ENCODE results near the gene RINL.

Gene RINL

DNA sequence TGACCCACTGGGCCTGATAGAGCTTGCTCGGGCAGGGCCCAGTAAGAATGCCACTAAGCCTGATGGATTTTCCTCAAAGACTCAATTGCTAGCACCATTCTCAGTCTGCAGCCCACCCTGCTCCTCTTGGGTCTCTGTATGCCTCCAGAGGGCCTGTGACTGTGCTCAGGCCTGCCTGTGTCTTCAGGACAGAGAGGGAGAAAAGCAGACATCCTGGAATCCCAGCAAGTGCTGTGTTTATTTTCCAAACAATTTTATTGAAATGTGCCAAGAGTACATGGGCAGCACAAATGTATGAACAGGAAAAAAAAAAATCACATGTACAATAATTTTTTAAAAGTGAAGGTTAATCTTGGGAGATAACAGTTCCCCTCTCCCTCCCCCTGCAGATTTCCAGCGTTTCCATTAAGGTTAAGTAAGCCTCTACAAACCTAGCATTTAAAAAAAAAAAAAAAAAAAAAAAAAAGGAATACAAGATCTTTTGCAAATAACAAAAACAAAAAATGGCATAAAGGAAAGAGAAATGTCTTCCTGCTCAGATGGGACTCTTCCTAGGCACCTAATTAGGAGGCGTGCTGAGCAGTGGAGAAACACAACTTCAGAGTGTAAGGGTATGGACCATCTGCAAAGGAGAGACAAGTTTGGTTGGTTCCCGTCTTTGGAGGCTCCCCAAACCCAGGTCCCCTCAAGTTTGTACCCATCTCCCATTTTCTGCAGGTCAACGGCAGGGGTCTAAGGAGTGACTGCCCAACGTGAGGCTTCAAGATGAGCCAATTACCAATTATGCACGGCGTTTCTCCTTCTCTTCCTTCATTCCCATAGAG is 41.7 kb downstream of the RINL start:
- Histone ChIP-seq H3K79me2 (no peaks in the 10 kb centered on the region), H3K36me3 (ENCODE audit: control insufficient read depth, insufficient read depth, low read length) (no peaks in the 10 kb centered on the region), H3K9me3 (ENCODE audit: control insufficient read depth, low read length) (no peaks in the 10 kb centered on the region), H3K4me3 (ENCODE audit: low read depth, low read length) (no peak overlapping the region), H2AFZ (no peak overlapping the region), H3K4me1 (peaks cover 9% of the 10 kb centered on the region), H3K27me3 (ENCODE audit: control insufficient read depth, insufficient read depth, low read length) (no peaks in the 10 kb centered on the region), H3K27ac (peak overlapping the region; percentile 33), H3K4me2 (ENCODE audit: low read length) (no peak overlapping the region), H3K9ac (no peak overlapping the region)
- TF ChIP-seq, protein P1, sequence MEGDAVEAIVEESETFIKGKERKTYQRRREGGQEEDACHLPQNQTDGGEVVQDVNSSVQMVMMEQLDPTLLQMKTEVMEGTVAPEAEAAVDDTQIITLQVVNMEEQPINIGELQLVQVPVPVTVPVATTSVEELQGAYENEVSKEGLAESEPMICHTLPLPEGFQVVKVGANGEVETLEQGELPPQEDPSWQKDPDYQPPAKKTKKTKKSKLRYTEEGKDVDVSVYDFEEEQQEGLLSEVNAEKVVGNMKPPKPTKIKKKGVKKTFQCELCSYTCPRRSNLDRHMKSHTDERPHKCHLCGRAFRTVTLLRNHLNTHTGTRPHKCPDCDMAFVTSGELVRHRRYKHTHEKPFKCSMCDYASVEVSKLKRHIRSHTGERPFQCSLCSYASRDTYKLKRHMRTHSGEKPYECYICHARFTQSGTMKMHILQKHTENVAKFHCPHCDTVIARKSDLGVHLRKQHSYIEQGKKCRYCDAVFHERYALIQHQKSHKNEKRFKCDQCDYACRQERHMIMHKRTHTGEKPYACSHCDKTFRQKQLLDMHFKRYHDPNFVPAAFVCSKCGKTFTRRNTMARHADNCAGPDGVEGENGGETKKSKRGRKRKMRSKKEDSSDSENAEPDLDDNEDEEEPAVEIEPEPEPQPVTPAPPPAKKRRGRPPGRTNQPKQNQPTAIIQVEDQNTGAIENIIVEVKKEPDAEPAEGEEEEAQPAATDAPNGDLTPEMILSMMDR (IDR thresholded peaks at IDR 0.05) = no peak

- no peaks in the 10 kb centered on the region for H3K36me3 ChIP-seq (ENCODE audit: control insufficient read depth, insufficient read depth, low read length)
- no peak overlapping the region for H3K9ac ChIP-seq
- H3K4me1 ChIP-seq = peaks cover 9% of the 10 kb centered on the region
- H3K27me3 ChIP-seq (ENCODE audit: control insufficient read depth, insufficient read depth, low read length) = no peaks in the 10 kb centered on the region
- H3K4me2 ChIP-seq (ENCODE audit: low read length) = no peak overlapping the region
- TF ChIP-seq, protein P1 (IDR thresholded peaks at IDR 0.05) = no peak
- no peak overlapping the region for H3K4me3 ChIP-seq (ENCODE audit: low read depth, low read length)
- no peaks in the 10 kb centered on the region for H3K9me3 ChIP-seq (ENCODE audit: control insufficient read depth, low read length)
- no peaks in the 10 kb centered on the region for H3K79me2 ChIP-seq
- no peak overlapping the region for H2AFZ ChIP-seq
- no peak overlapping the region for H3K27ac ChIP-seq
Observed at GRCh38 chr19:38834590-38834989, 43.5 kb downstream of the RINL start.

GRCh38 chr19:38834104-38834490 is 44.0 kb downstream of the RINL start:
- Histone ChIP-seq H2AFZ (no peak overlapping the region), H3K36me3 (ENCODE audit: control insufficient read depth, insufficient read depth, low read length) (no peaks in the 10 kb centered on the region), H3K79me2 (no peaks in the 10 kb centered on the region), H3K9me3 (ENCODE audit: control insufficient read depth, low read length) (no peaks in the 10 kb centered on the region), H3K4me3 (ENCODE audit: low read depth, low read length) (no peak overlapping the region), H3K4me1 (peaks cover 9% of the 10 kb centered on the region), H3K27me3 (ENCODE audit: control insufficient read depth, insufficient read depth, low read length) (no peaks in the 10 kb centered on the region), H3K4me2 (ENCODE audit: low read length) (no peak overlapping the region), H3K9ac (no peak overlapping the region), H3K27ac (no peak overlapping the region)
- TF ChIP-seq, protein P1 (IDR thresholded peaks at IDR 0.05) = no peak

DNA sequence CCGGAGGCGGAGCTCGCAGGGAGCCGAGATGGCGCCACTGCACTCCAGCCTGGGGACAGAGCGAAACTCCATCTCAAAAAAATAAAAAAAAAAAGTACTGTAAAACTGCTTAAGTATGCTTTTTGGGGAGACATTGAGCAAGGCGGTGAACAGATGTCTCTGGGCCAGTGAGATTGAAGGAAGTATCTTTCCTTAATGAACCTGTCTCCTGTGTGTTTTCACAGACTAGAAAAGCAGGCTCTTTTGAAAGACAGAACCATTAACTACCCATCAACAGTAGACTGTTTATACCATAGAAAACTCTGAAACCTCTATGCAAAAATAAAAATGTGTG is 45.0 kb downstream of the RINL start:
- TF ChIP-seq, protein P1 (IDR thresholded peaks at IDR 0.05) = no peak
- Histone ChIP-seq H3K27me3 (ENCODE audit: control insufficient read depth, insufficient read depth, low read length) (no peaks in the 10 kb centered on the region), H3K79me2 (peaks cover 2% of the 10 kb centered on the region), H3K36me3 (ENCODE audit: control insufficient read depth, insufficient read depth, low read length) (no peaks in the 10 kb centered on the region), H3K4me1 (peaks cover 16% of the 10 kb centered on the region), H3K4me3 (ENCODE audit: low read depth, low read length) (no peak overlapping the region), H3K27ac (no peak overlapping the region), H3K9me3 (ENCODE audit: control insufficient read depth, low read length) (no peaks in the 10 kb centered on the region), H3K9ac (no peak overlapping the region), H2AFZ (no peak overlapping the region), H3K4me2 (ENCODE audit: low read length) (no peak overlapping the region)

DNA sequence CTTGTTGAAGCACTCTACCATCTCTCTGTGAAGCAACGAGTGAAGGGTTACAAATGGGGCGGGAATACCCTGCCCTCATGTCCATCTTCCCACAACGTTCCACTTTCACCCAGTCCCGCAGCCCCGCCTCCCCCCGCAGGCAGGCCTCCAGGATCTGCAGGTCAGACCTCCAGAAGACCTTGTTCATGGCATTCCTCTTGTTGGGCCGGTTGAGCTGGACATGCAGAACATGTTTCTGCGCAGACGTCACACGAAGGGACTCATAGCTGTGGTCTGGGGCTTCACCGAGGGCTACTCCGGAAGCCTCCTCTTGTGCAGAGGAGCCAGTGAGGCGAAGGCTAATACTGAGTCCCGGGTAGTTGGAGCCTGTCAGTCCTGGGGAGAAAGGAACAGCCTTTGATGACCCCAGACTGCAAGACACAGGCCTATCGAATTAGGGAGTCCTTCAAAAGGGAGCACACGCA is 46.9 kb downstream of the RINL start:
- Histone ChIP-seq H3K4me3 (ENCODE audit: low read depth, low read length) (peak overlapping the region; percentile 98), H3K79me2 (peaks cover 5% of the 10 kb centered on the region), H3K27me3 (ENCODE audit: control insufficient read depth, insufficient read depth, low read length) (no peaks in the 10 kb centered on the region), H3K27ac (peak overlapping the region; percentile 94), H3K9ac (peak overlapping the region; percentile 53), H3K4me2 (ENCODE audit: low read length) (peak overlapping the region; percentile 97), H2AFZ (peak overlapping the region; percentile 89), H3K36me3 (ENCODE audit: control insufficient read depth, insufficient read depth, low read length) (no peaks in the 10 kb centered on the region), H3K9me3 (ENCODE audit: control insufficient read depth, low read length) (no peaks in the 10 kb centered on the region), H3K4me1 (peaks cover 16% of the 10 kb centered on the region)
- TF ChIP-seq, protein P1 (IDR thresholded peaks at IDR 0.05) = no peak

Data from parathyroid adenoma (tissue), 2 donors.